H1 (cell line): Measurements from ENCODE around the gene LHX2. TPM values are rescaled to one million over a fixed set of nuclear protein-coding genes. Genes with fewer than 3 reads are reported as not detected.

Experiments used
- CTCF ChIA-PET: fragments of 300-600 bp; sonication (Branson Sonifier 250); formaldehyde crosslinking; loops from one replicate; lab custom pipeline; 2021; ENCODE audit not compliant: partially characterized antibody; lab: Charles Lee
- POLR2A ChIA-PET: fragments of 300-600 bp; sonication (Branson Sonifier 250); formaldehyde crosslinking; loops from one replicate; lab custom pipeline; 2021; ENCODE audit warnings: inconsistent platforms; ENCODE audit not compliant: partially characterized antibody; lab: Charles Lee
- DNase-seq, 2 experiments: peaks; one replicate each; pipeline versions ENCODE4 v3.0.0 to v3.0.0-alpha.2; 2010 to 2022; ENCODE audit warnings: low spot score in 2 of 2, low read depth in 1 of 2, mixed read lengths in 1 of 2
- FAIRE-seq: peaks from 2 replicates; lab custom pipeline; 2011; peaks lifted over from hg19 to GRCh38; lab: Jason Lieb, UNC
- H2AFZ ChIP-seq: 2 replicates; pipeline ENCODE4 v1.8.1; 2012; ENCODE audit warnings: low read length, inconsistent platforms
- H2AK5ac ChIP-seq: 2 replicates; pipeline ENCODE4 v1.6.1; 2013; ENCODE audit warnings: low read depth, low read length
- H2BK120ac ChIP-seq: replicated peaks from 2 replicates; pipeline ENCODE3; 2013; ENCODE audit warnings: low read depth, low read length, inconsistent platforms
- H2BK12ac ChIP-seq: 2 replicates; pipeline ENCODE4 v1.6.1; 2013; ENCODE audit warnings: low read depth, low read length
- H2BK15ac ChIP-seq: 2 replicates; pipeline ENCODE4 v1.6.1; 2013; ENCODE audit warnings: low read length
- H2BK20ac ChIP-seq: 2 replicates; pipeline ENCODE4 v1.6.1; 2013; ENCODE audit warnings: low read length
- H2BK5ac ChIP-seq: 2 replicates; pipeline ENCODE4 v1.6.1; 2013; ENCODE audit warnings: low read depth, low read length
- H3K14ac ChIP-seq: 2 replicates; pipeline ENCODE4 v1.6.1; 2013; ENCODE audit warnings: inconsistent platforms; ENCODE audit not compliant: insufficient read length
- H3K18ac ChIP-seq: 2 replicates; pipeline ENCODE4 v1.6.1; 2013; ENCODE audit warnings: low read length; ENCODE audit errors: extremely low read depth
- H3K23ac ChIP-seq: 2 replicates; pipeline ENCODE4 v1.6.1; 2013; ENCODE audit warnings: inconsistent platforms; ENCODE audit not compliant: insufficient read length
- H3K23me2 ChIP-seq: 2 replicates; pipeline ENCODE4 v1.6.1; 2013; ENCODE audit warnings: low read depth, low read length
- H3K27ac ChIP-seq: 2 replicates; pipeline ENCODE4 v1.6.1; 2011; ENCODE audit warnings: low read depth, low read length, inconsistent platforms
- H3K27me3 ChIP-seq, 4 experiments: replicated peaks in 1 of 4; 1 replicate in 1 of 4; 2 replicates in 3 of 4; pipeline versions ENCODE4 v1.6.1 to v1.8.1; 2011 to 2013; ENCODE audit warnings: low read length in 3 of 4, mild to moderate bottlenecking in 3 of 4, inconsistent platforms in 2 of 4, mixed read lengths in 2 of 4, moderate library complexity in 1 of 4; ENCODE audit not compliant: control insufficient read depth in 3 of 4, insufficient read depth in 3 of 4; ENCODE audit errors: extremely low read depth in 1 of 4
- H3K36me3 ChIP-seq, 4 experiments: 2 replicates each; pipeline versions ENCODE4 v1.6.1 to v1.8.1; 2011 to 2013; ENCODE audit warnings: mild to moderate bottlenecking in 4 of 4, low read length in 3 of 4, moderate library complexity in 2 of 4, control low read depth in 1 of 4, inconsistent platforms in 1 of 4; ENCODE audit not compliant: insufficient read depth in 4 of 4, control insufficient read depth in 2 of 4
- H3K4ac ChIP-seq: replicated peaks from 2 replicates; pipeline ENCODE3; 2013; ENCODE audit warnings: low read length, low read depth, mixed read lengths, inconsistent platforms; ENCODE audit not compliant: insufficient read length
- H3K4me1 ChIP-seq, 4 experiments: replicated peaks in 1 of 4; 1 replicate in 1 of 4; 2 replicates in 3 of 4; pipeline versions ENCODE4 v1.6.1 to v1.8.1; 2011 to 2013; ENCODE audit warnings: low read length in 3 of 4, inconsistent platforms in 2 of 4, mixed read lengths in 1 of 4; ENCODE audit not compliant: insufficient read depth in 4 of 4, control insufficient read depth in 3 of 4
- H3K4me2 ChIP-seq, 2 experiments: 2 replicates each; pipeline versions ENCODE4 v1.6.1 to v1.8.1; 2011 to 2013; ENCODE audit warnings: low read depth in 2 of 2, low read length in 2 of 2, control low read depth in 1 of 2, inconsistent platforms in 1 of 2, mild to moderate bottlenecking in 1 of 2; ENCODE audit not compliant: insufficient read depth in 1 of 2
- H3K4me3 ChIP-seq, 4 experiments: fragments of 200-600, 300-600 bp in 1 of 4; sonication (generic), shearing (Covaris generic), sonication (Bioruptor Twin) in 1 of 4; 2 replicates each; pipeline versions ENCODE4 v1.5.1 to v1.8.1; 2011 to 2016; ENCODE audit warnings: low read length in 4 of 4, low read depth in 3 of 4, control low read depth in 2 of 4, inconsistent platforms in 2 of 4, mild to moderate bottlenecking in 2 of 4, mixed read lengths in 1 of 4, moderate library complexity in 1 of 4; ENCODE audit not compliant: insufficient read depth in 2 of 4; ENCODE audit errors: extremely low read depth in 1 of 4
- H3K56ac ChIP-seq: replicated peaks from 2 replicates; pipeline ENCODE3; 2013; ENCODE audit warnings: low read depth, mild to moderate bottlenecking, mixed read lengths, low read length, inconsistent platforms; ENCODE audit not compliant: insufficient read length
- H3K79me1 ChIP-seq: 2 replicates; pipeline ENCODE4 v1.6.1; 2013; ENCODE audit warnings: low read depth, low read length, control low read depth
- H3K79me2 ChIP-seq, 2 experiments: 2 replicates each; pipeline versions ENCODE4 v1.6.1 to v1.8.1; 2012 to 2013; ENCODE audit warnings: low read length in 2 of 2, mild to moderate bottlenecking in 2 of 2, inconsistent platforms in 1 of 2; ENCODE audit not compliant: insufficient read depth in 2 of 2, control insufficient read depth in 1 of 2
- H3K9ac ChIP-seq, 4 experiments: replicated peaks in 1 of 4; 1 replicate in 1 of 4; 2 replicates in 3 of 4; pipeline versions ENCODE4 v1.6.1 to v1.8.1; 2011 to 2013; ENCODE audit warnings: low read depth in 3 of 4, low read length in 3 of 4, control low read depth in 2 of 4, mild to moderate bottlenecking in 2 of 4, moderate library complexity in 2 of 4, inconsistent platforms in 1 of 4; ENCODE audit errors: extremely low read depth in 1 of 4
- H3K9me3 ChIP-seq, 2 experiments: 2 replicates each; pipeline versions ENCODE4 v1.6.1 to v1.8.1; 2012 to 2013; ENCODE audit warnings: mild to moderate bottlenecking in 2 of 2, moderate library complexity in 2 of 2, control low read depth in 1 of 2, inconsistent platforms in 1 of 2, low read depth in 1 of 2, low read length in 1 of 2, mixed read lengths in 1 of 2; ENCODE audit not compliant: insufficient read depth in 2 of 2
- H4K20me1 ChIP-seq, 2 experiments: replicated peaks in 1 of 2; 2 replicates each; pipeline versions ENCODE3 to v1.8.1; 2011 to 2013; ENCODE audit warnings: inconsistent platforms in 2 of 2, low read length in 2 of 2, mild to moderate bottlenecking in 1 of 2; ENCODE audit not compliant: insufficient read depth in 2 of 2, control insufficient read depth in 1 of 2
- H4K5ac ChIP-seq: 2 replicates; pipeline ENCODE4 v1.6.1; 2013; ENCODE audit warnings: low read length, low read depth, mixed read lengths, inconsistent platforms; ENCODE audit not compliant: insufficient read length
- H4K8ac ChIP-seq: 2 replicates; pipeline ENCODE4 v1.8.0; 2013; ENCODE audit warnings: mild to moderate bottlenecking, moderate library complexity, low read length, inconsistent platforms; ENCODE audit not compliant: insufficient read depth; ENCODE audit errors: extremely low read depth
- H4K91ac ChIP-seq: replicated peaks from 2 replicates; pipeline ENCODE3; 2013; ENCODE audit warnings: low read length, mixed read lengths, inconsistent platforms; ENCODE audit not compliant: insufficient read length
- BACH1 ChIP-seq: IDR thresholded peaks from 2 replicates; pipeline ENCODE4 v1.6.1; 2012; ENCODE audit warnings: low read length, improper control_type of control experiment
- CREB1 ChIP-seq: IDR thresholded peaks from 2 replicates; pipeline ENCODE4 v1.6.1; 2012; ENCODE audit warnings: inconsistent platforms
- JUND ChIP-seq: IDR thresholded peaks from 2 replicates; pipeline ENCODE4 v1.6.1; 2011; ENCODE audit warnings: mild to moderate bottlenecking, improper control_type of control experiment, low read length
- KDM1A ChIP-seq: fragments of 200-600, 300-600 bp; sonication (generic); IDR thresholded peaks from 2 replicates; pipeline ENCODE4 v1.7.1; 2016; ENCODE audit warnings: mild to moderate bottlenecking, low read length, borderline replicate concordance
- POLR2A ChIP-seq, 2 experiments: IDR thresholded peaks; 1 replicate in 1 of 2; 2 replicates in 1 of 2; pipeline ENCODE4 v1.6.1; 2011; ENCODE audit warnings: low read depth in 2 of 2, low read length in 2 of 2, mild to moderate bottlenecking in 2 of 2; ENCODE audit errors: control extremely low read depth in 1 of 2
- RAD21 ChIP-seq, 2 experiments: IDR thresholded peaks in 1 of 2; conservative IDR thresholded peaks in 1 of 2; 2 replicates each; pipeline ENCODE4 v1.6.1; 2011; ENCODE audit warnings: low read depth in 2 of 2, low read length in 2 of 2, improper control_type of control experiment in 1 of 2, inconsistent platforms in 1 of 2, mild to moderate bottlenecking in 1 of 2, moderate library complexity in 1 of 2
- SIX5 ChIP-seq: IDR thresholded peaks from 2 replicates; pipeline ENCODE4 v1.6.1; 2011; ENCODE audit warnings: mild to moderate bottlenecking, low read depth, low read length
- TBP ChIP-seq: IDR thresholded peaks from 2 replicates; pipeline ENCODE4 v1.6.1; 2011; ENCODE audit warnings: low read depth, low read length, improper control_type of control experiment
- WGBS, 2 experiments: shearing (Covaris generic) in 1 of 2; methylation state at CpG; one replicate each; pipeline versions ENCODE4 v1.1.6 to v1.1.7; 2013 to 2015; ENCODE audit warnings: low lambda C conversion rate in 2 of 2, mixed read lengths in 2 of 2, inconsistent platforms in 1 of 2, low coverage in 1 of 2, missing lambda C conversion rate in 1 of 2; ENCODE audit not compliant: insufficient replicate concordance in 2 of 2, insufficient coverage in 1 of 2, insufficient read length in 1 of 2; ENCODE audit errors: extremely low coverage in 1 of 2, missing lambda C conversion rate in 1 of 2; 5-methylcytosine and 5-hydroxymethylcytosine counted together
- polyA plus RNA-seq, 7 experiments: library from polyadenylated mRNA; depleted of rRNA in 3 of 7; stranded (reverse) in 5 of 7; unstranded in 2 of 7; fragments of >200 nt in 5 of 7; fragments of 200-250 nt in 2 of 7; gene quantifications; 1 replicate in 5 of 7; 2 replicates in 1 of 7; 4 replicates in 1 of 7; pipeline versions ENCODE4 v1.2.1 to v1.2.3, GENCODE V29; 2011 to 2013; ENCODE audit warnings: missing spikeins in 2 of 7, mixed read lengths in 2 of 7
- total RNA-seq: library from RNA; stranded (reverse); fragmentation: NEBNext Ultra II Directional; extraction: Animal tissue kit (Norgen Biotek cat#: 25700); gene quantifications from 2 replicates; pipeline ENCODE4 v1.2.1, GENCODE V29; 2021
- TF ChIP-seq, protein P1 (sequence below), 3 experiments: IDR thresholded peaks; 1 replicate in 2 of 3; 2 replicates in 1 of 3; pipeline versions ENCODE4 v1.5.1 to v1.6.1; 2011; ENCODE audit warnings: low read length in 3 of 3, mild to moderate bottlenecking in 3 of 3, inconsistent platforms in 2 of 3, low read depth in 1 of 3, moderate library complexity in 1 of 3; ENCODE audit not compliant: insufficient read depth in 1 of 3; ENCODE audit errors: control extremely low read depth in 1 of 3

Gene LHX2
- total and polyA plus RNA-seq, 2 of the 8 experiments (the other 6 are each of a cell fraction or from before 2014, with no cell fraction given), result 0.11 to 0.86 TPM

DNA sequence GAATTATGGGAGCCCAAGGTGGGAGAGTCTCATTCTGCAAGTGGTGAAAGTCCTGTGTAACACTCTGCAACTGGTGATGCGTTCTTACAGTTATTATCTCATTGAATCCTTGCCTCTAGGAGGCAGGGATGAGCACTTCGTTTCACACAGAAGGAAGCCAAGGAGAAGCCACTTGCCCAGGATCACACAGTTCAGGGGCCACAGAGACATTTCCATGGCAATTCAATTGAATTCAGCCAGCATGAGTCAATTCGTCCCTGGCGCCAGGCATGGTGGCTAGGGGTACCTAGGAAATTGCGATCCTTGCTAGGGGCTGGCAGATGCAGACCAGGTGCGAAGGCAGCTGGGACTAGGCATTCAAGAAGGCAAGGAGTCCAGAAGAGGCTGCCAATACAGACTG is 26.2 kb downstream of the LHX2 start:
- Histone ChIP-seq H3K23ac (no peak overlapping the region), H3K9me3 (no peaks in the 10 kb centered on the region), H3K79me2 (no peaks in the 10 kb centered on the region), H3K4me1 (peaks cover 0 to 4% (median 2%) of the 10 kb centered on the region in 4 experiments; a peak in 2 of 7 replicates), H2BK15ac (peak overlapping the region; percentile 93; the same call in 1 of the 2 replicates), H4K20me1 (peaks cover 0 to 9% of the 10 kb centered on the region in 2 experiments), H3K23me2 (peaks cover 5% of the 10 kb centered on the region; the same call in 1 of the 2 replicates), H4K8ac (no peak overlapping the region), H3K27ac (no peak overlapping the region), H4K91ac (no peak overlapping the region), H2AFZ (no peak overlapping the region), H4K5ac (no peak overlapping the region), H2BK120ac (no peak overlapping the region), H2AK5ac (no peak overlapping the region), H3K4me3 (no peak overlapping the region), H3K56ac (no peak overlapping the region), H2BK12ac (no peak overlapping the region), H3K27me3 (peaks cover 9 to 42% (median 36%) of the 10 kb centered on the region in 4 experiments), H2BK5ac (no peak overlapping the region; the same call in 1 of the 2 replicates), H3K4ac (no peak overlapping the region), H3K36me3 (no peaks in the 10 kb centered on the region), H3K4me2 (no peak overlapping the region), H3K9ac (no peak overlapping the region), H2BK20ac (0 out of 2 replicates have a peak overlapping the region, but pooled peaks have one; percentile 21), H3K79me1 (no peaks in the 10 kb centered on the region), H3K18ac (no peak overlapping the region), H3K14ac (no peak overlapping the region)
- WGBS, 2 experiments, result 45% methylated on average over 6 of the region's 6 CpGs; no CpG with 5 or more reads in 1 of the 2 experiments
- FAIRE-seq (no peak), DNase-seq (no peak)
- ChIA-PET POLR2A (no interaction called here), CTCF (interaction anchor here (0.9 to 5.4 kb wide), 12 partner anchors 9 to 638 kb away, joined by 3 to 62 read pairs (median 8); partner anchors contain the start of gene LHX2)
- no peak for TF ChIP-seq KDM1A
- no peak for TF ChIP-seq BACH1
- TF ChIP-seq POLR2A (IDR thresholded peaks at IDR 0.05; ENCODE audit: control extremely low read depth in 1 of 2, low read depth in 2 of 2, low read length in 2 of 2), result no peak
- TF ChIP-seq RAD21 (IDR thresholded peaks at IDR 0.05 in 1 of 2, conservative IDR thresholded peaks at IDR 0.05 in 1 of 2; ENCODE audit: low read depth in 2 of 2, low read length in 2 of 2), result peak in 1 of 2 experiments; percentile 25; a peak in 2 of 4 replicates
- no peak for TF ChIP-seq TBP
- TF ChIP-seq JUND, result no peak
- no peak for TF ChIP-seq CREB1
- TF ChIP-seq SIX5, result no peak
- TF ChIP-seq, protein P1, sequence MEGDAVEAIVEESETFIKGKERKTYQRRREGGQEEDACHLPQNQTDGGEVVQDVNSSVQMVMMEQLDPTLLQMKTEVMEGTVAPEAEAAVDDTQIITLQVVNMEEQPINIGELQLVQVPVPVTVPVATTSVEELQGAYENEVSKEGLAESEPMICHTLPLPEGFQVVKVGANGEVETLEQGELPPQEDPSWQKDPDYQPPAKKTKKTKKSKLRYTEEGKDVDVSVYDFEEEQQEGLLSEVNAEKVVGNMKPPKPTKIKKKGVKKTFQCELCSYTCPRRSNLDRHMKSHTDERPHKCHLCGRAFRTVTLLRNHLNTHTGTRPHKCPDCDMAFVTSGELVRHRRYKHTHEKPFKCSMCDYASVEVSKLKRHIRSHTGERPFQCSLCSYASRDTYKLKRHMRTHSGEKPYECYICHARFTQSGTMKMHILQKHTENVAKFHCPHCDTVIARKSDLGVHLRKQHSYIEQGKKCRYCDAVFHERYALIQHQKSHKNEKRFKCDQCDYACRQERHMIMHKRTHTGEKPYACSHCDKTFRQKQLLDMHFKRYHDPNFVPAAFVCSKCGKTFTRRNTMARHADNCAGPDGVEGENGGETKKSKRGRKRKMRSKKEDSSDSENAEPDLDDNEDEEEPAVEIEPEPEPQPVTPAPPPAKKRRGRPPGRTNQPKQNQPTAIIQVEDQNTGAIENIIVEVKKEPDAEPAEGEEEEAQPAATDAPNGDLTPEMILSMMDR (IDR thresholded peaks at IDR 0.05; ENCODE audit: control extremely low read depth in 1 of 3, insufficient read depth in 1 of 3, low read depth in 1 of 3, low read length in 3 of 3), result peak in 1 of 3 experiments; percentile 49; a peak in 2 of 4 replicates
